Brain (organoid and tissue), 1 donor: ENCODE measurements around the gene NUDT16. TPM values are rescaled to one million over a fixed set of nuclear protein-coding genes. Genes with fewer than 3 reads are reported as not detected.

ENCODE experiments used
- polyA plus RNA-seq: library from polyadenylated mRNA; stranded (reverse); fragments of 350-450 nt; fragmentation: Illumina TruSeq; extraction: RNeasy Lipid Tissue Mini Kit (QIAGEN cat#74804); gene quantifications from one replicate; pipeline ENCODE4 v1.2.3, GENCODE V29; 2015; ENCODE audit warnings: low read depth, low replicate concordance; ENCODE audit not compliant: insufficient read depth

Gene NUDT16
- polyA plus RNA-seq, 1 donor from 2014 or later: 13.2 TPM

Other genes with a start within 250 kb of the NUDT16 start
- gene MRPL3, start 121.2 kb downstream of the NUDT16 start, polyA plus RNA-seq: 67.0 TPM